HCT116 (cell line): ENCODE results near the gene FTHL17. TPM values are rescaled to one million over a fixed set of nuclear protein-coding genes. Genes with fewer than 3 reads are reported as not detected.

Experiments
- ATAC-seq: fragments of 200-7000 bp; cut with Tn5 transposase; 2 replicates; pipeline ENCODE4 v1.9.1; 2020; ENCODE audit warnings: mild to moderate bottlenecking, moderate library complexity
- BruUV-seq: library from RNA; stranded (reverse); fragments of 400-500 nt; replicated peaks from 2 replicates; lab custom pipeline; 2021; lab: Mats Ljungman, UMichigan
- CTCF ChIA-PET: fragments of 300-600 bp; sonication (Branson Sonifier 250); formaldehyde crosslinking; loops from one replicate; lab custom pipeline; 2021; ENCODE audit warnings: antibody characterized with exemption; lab: Charles Lee
- POLR2A ChIA-PET: fragments of 300-600, 350-600 bp; sonication (Branson Sonifier 250); formaldehyde crosslinking; loops from one replicate; lab custom pipeline; 2021; ENCODE audit warnings: antibody characterized with exemption; lab: Charles Lee
- RAD21 ChIA-PET, 2 experiments: fragments of 300-600 bp; sonication (Branson Sonifier 250); formaldehyde crosslinking; loops; one replicate each; lab custom pipeline; 2023; ENCODE audit warnings: low total read pairs in 2 of 2; ENCODE audit not compliant: uncharacterized antibody in 2 of 2, unreplicated experiment in 2 of 2, low non-redundant PET in 1 of 2; lab: Charles Lee
- DNase-seq: peaks from one replicate; pipeline ENCODE4 v3.0.0-alpha.2; 2010; ENCODE audit warnings: low read depth, low spot score
- H2AFZ ChIP-seq: fragments of 200-600 bp; shearing (Covaris generic), sonication (generic); 2 replicates; pipeline ENCODE4 v1.6.1; 2017; ENCODE audit warnings: low read depth, mixed run types, mixed read lengths, antibody characterized with exemption, low read length; ENCODE audit not compliant: poor library complexity, severe bottlenecking
- H3K27ac ChIP-seq: 2 replicates; pipeline ENCODE4 v1.5.1; 2012; ENCODE audit warnings: low read depth, low read length
- H3K27me3 ChIP-seq: fragments of 200-600 bp; sonication (generic); 2 replicates; pipeline ENCODE4 v1.6.1; 2016; ENCODE audit warnings: mixed run types, low read length, mixed read lengths; ENCODE audit not compliant: insufficient read depth
- H3K36me3 ChIP-seq, 2 experiments: fragments of 200-500 bp in 1 of 2; fragments of 200-600 bp in 1 of 2; sonication (Bioruptor generic) in 1 of 2; sonication (generic) in 1 of 2; 2 replicates each; pipeline versions ENCODE4 v1.5.1 to v1.6.1; 2014 to 2016; ENCODE audit warnings: low read length in 2 of 2, inconsistent platforms in 1 of 2, mixed read lengths in 1 of 2, mixed run types in 1 of 2; ENCODE audit not compliant: insufficient read depth in 2 of 2, control insufficient read depth in 1 of 2
- H3K4me1 ChIP-seq, 2 experiments: fragments of 200-600 bp in 1 of 2; sonication (generic) in 1 of 2; 2 replicates each; pipeline versions ENCODE4 v1.5.1 to v1.6.1; 2012 to 2017; ENCODE audit warnings: low read length in 2 of 2, inconsistent platforms in 1 of 2, mild to moderate bottlenecking in 1 of 2, mixed read lengths in 1 of 2, mixed run types in 1 of 2, moderate library complexity in 1 of 2; ENCODE audit not compliant: insufficient read depth in 2 of 2, control insufficient read depth in 1 of 2
- H3K4me2 ChIP-seq: fragments of 200-600 bp; sonication (generic); 2 replicates; pipeline ENCODE4 v1.6.1; 2017; ENCODE audit warnings: mixed run types, low read length, mixed read lengths
- H3K4me3 ChIP-seq, 2 experiments: fragments of 200-600 bp in 1 of 2; sonication (generic) in 1 of 2; replicated peaks in 1 of 2; 2 replicates each; pipeline ENCODE4 v1.5.1; 2011 to 2016; ENCODE audit warnings: low read length in 2 of 2, control low read depth in 1 of 2, low read depth in 1 of 2, mild to moderate bottlenecking in 1 of 2, mixed read lengths in 1 of 2, mixed run types in 1 of 2
- H3K79me2 ChIP-seq: fragments of 200-600 bp; sonication (generic); 2 replicates; pipeline ENCODE4 v1.6.1; 2017; ENCODE audit warnings: mild to moderate bottlenecking, mixed run types, low read length, moderate library complexity, mixed read lengths; ENCODE audit not compliant: insufficient read depth
- H3K9ac ChIP-seq: fragments of 200-600 bp; sonication (generic); 2 replicates; pipeline ENCODE4 v1.6.1; 2016; ENCODE audit warnings: low read length, mixed read lengths
- H3K9me2 ChIP-seq: fragments of 200-600 bp; sonication (generic), shearing (Covaris generic); 2 replicates; pipeline ENCODE4 v1.6.1; 2017; ENCODE audit warnings: mixed run types, mild to moderate bottlenecking, moderate library complexity; ENCODE audit not compliant: insufficient read depth
- H3K9me3 ChIP-seq, 2 experiments: fragments of 200-500 bp in 1 of 2; fragments of 200-600 bp in 1 of 2; sonication (Bioruptor generic) in 1 of 2; sonication (generic) in 1 of 2; 2 replicates each; pipeline ENCODE4 v1.6.1; 2014 to 2017; ENCODE audit warnings: low read length in 2 of 2, mixed read lengths in 2 of 2, inconsistent platforms in 1 of 2, low read depth in 1 of 2, mild to moderate bottlenecking in 1 of 2, mixed run types in 1 of 2, moderate library complexity in 1 of 2; ENCODE audit not compliant: control insufficient read depth in 1 of 2, insufficient read depth in 1 of 2
- H4K20me1 ChIP-seq: fragments of 200-600 bp; sonication (generic), shearing (Covaris generic); 2 replicates; pipeline ENCODE4 v1.6.1; 2017; ENCODE audit warnings: mixed run types, mild to moderate bottlenecking, moderate library complexity; ENCODE audit not compliant: insufficient read depth
- ATF3 ChIP-seq: IDR thresholded peaks from 2 replicates; pipeline ENCODE4 v1.6.1; 2012
- CBX3 ChIP-seq: IDR thresholded peaks from 2 replicates; pipeline ENCODE4 v1.6.1; 2012; ENCODE audit warnings: low read depth
- CEBPB ChIP-seq: IDR thresholded peaks from 2 replicates; pipeline ENCODE4 v1.6.1; 2012; ENCODE audit warnings: low read depth
- CTCF ChIP-seq, 3 experiments: fragments of 200-600 bp in 1 of 3; sonication (generic) in 1 of 3; IDR thresholded peaks in 2 of 3; conservative IDR thresholded peaks in 1 of 3; 2 replicates each; pipeline ENCODE4 v1.5.1; 2012 to 2017; ENCODE audit warnings: low read depth in 2 of 3, low read length in 2 of 3, antibody characterized with exemption in 1 of 3, borderline replicate concordance in 1 of 3, control low read depth in 1 of 3, mild to moderate bottlenecking in 1 of 3, mixed read lengths in 1 of 3, mixed run types in 1 of 3, moderate library complexity in 1 of 3; ENCODE audit not compliant: insufficient read depth in 1 of 3
- EGR1 ChIP-seq: IDR thresholded peaks from 2 replicates; pipeline ENCODE4 v1.6.1; 2012; ENCODE audit warnings: low read depth
- EZH2 ChIP-seq: fragments of 200-600 bp; sonication (generic); IDR thresholded peaks from 2 replicates; pipeline ENCODE4 v1.6.1; 2017; ENCODE audit warnings: antibody characterized with exemption, mixed run types
- JUND ChIP-seq: IDR thresholded peaks from 2 replicates; pipeline ENCODE4 v1.6.1; 2012
- RAD21 ChIP-seq: IDR thresholded peaks from 2 replicates; pipeline ENCODE4 v1.6.1; 2012; ENCODE audit warnings: low read depth, mild to moderate bottlenecking
- REST ChIP-seq: IDR thresholded peaks from 2 replicates; pipeline ENCODE4 v1.6.1; 2012; ENCODE audit warnings: low read depth
- SP1 ChIP-seq: IDR thresholded peaks from 2 replicates; pipeline ENCODE4 v1.6.1; 2012; ENCODE audit warnings: low read depth
- SRF ChIP-seq: IDR thresholded peaks from 2 replicates; pipeline ENCODE4 v1.6.1; 2012; ENCODE audit warnings: low read depth
- TCF7L2 ChIP-seq: IDR thresholded peaks from 2 replicates; pipeline ENCODE4 v1.7.0; 2011; ENCODE audit warnings: borderline replicate concordance, inconsistent platforms; ENCODE audit not compliant: insufficient read depth, insufficient read length; ENCODE audit errors: extremely low read depth
- ZBTB33 ChIP-seq: IDR thresholded peaks from 2 replicates; pipeline ENCODE4 v1.6.1; 2011; ENCODE audit warnings: mild to moderate bottlenecking, low read length, moderate library complexity; ENCODE audit not compliant: insufficient replicate concordance; ENCODE audit errors: extremely low read depth
- ZNF274 ChIP-seq: fragments of 200-500 bp; sonication (Bioruptor generic); IDR thresholded peaks from 2 replicates; pipeline ENCODE4 v1.6.1; 2014; ENCODE audit warnings: mild to moderate bottlenecking, low read depth, low read length, inconsistent platforms
- intact Hi-C: fragments of 100-400 bp; cut with micrococcal nuclease; formaldehyde crosslinking; loops from 2 replicates; pipeline ENCODE4 v1.10.0; 2022
- total RNA-seq: library from RNA; stranded (reverse); gene quantifications from one replicate; pipeline ENCODE4 v1.2.1, GENCODE V29; 2021; ENCODE audit not compliant: unreplicated experiment
- TF ChIP-seq, protein P1 (sequence below): IDR thresholded peaks from 2 replicates; pipeline ENCODE4 v1.6.1; 2012

FTHL17 gene
- total RNA-seq, 1 experiment from 2014 or later = not detected

DNA sequence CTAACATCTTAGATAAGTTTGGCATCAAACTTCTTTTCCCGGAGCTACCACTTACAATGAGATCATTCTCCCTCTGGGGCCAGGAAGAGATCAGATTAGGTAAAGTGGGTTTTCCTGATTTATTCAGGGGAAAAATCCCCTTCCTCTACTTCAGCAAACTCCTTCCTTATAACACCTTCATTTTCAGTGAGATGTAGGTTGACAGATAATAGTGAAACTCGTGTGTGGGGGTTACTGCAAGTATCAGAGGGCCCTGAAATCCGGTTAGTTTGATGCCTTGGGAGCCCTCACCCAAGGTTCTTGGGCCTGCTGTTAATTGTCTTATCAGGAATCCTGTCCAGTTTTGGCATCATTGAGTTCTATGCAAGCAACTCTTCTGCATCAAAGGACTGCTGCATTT lies 10.8 kb downstream of the FTHL17 start (continued):
- no peak for TF ChIP-seq CTCF (IDR thresholded peaks at IDR 0.05 in 2 of 3, conservative IDR thresholded peaks at IDR 0.05 in 1 of 3; ENCODE audit: borderline replicate concordance in 1 of 3, insufficient read depth in 1 of 3, low read depth in 2 of 3, low read length in 2 of 3)
- TF ChIP-seq, all 23 proteins: peak for 0

GRCh38 chrX:31060016-31060415 lies 11.8 kb downstream of the FTHL17 start:
- BruUV-seq = no TSS peak
- POLR2A ChIA-PET = no interaction called here
- no peaks in the 10 kb centered on the region for H3K79me2 ChIP-seq
- DNase-seq (no peak), ATAC-seq (no peak)
- H3K36me3 ChIP-seq = no peaks in the 10 kb centered on the region
- no peaks in the 10 kb centered on the region for H4K20me1 ChIP-seq
- H3K4me3 ChIP-seq = no peak overlapping the region
- H3K9me3 ChIP-seq = no peaks in the 10 kb centered on the region
- no peak overlapping the region for H3K4me2 ChIP-seq
- H3K9ac ChIP-seq = no peak overlapping the region
- H3K9me2 ChIP-seq = no peaks in the 10 kb centered on the region
- no peak overlapping the region for H2AFZ ChIP-seq
- no peak overlapping the region for H3K27ac ChIP-seq
- H3K27me3 ChIP-seq = no peaks in the 10 kb centered on the region
- intact Hi-C loops = no loop called here
- RAD21 ChIA-PET = no interaction called here
- no peaks in the 10 kb centered on the region for H3K4me1 ChIP-seq
- CTCF ChIA-PET = no interaction called here
- no peak for TF ChIP-seq CTCF (IDR thresholded peaks at IDR 0.05 in 2 of 3, conservative IDR thresholded peaks at IDR 0.05 in 1 of 3; ENCODE audit: borderline replicate concordance in 1 of 3, insufficient read depth in 1 of 3, low read depth in 2 of 3, low read length in 2 of 3)
- TF ChIP-seq TCF7L2 = no peak
- no peak for TF ChIP-seq ZBTB33
- no peak for TF ChIP-seq CBX3
- no peak for TF ChIP-seq CEBPB
- TF ChIP-seq EZH2 = no peak
- no peak for TF ChIP-seq SP1
- no peak for TF ChIP-seq EGR1
- no peak for TF ChIP-seq ZNF274
- TF ChIP-seq, protein P1, sequence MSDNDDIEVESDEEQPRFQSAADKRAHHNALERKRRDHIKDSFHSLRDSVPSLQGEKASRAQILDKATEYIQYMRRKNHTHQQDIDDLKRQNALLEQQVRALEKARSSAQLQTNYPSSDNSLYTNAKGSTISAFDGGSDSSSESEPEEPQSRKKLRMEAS = no peak
- no peak for TF ChIP-seq RAD21
- no peak for TF ChIP-seq REST
- TF ChIP-seq ATF3 = no peak
- TF ChIP-seq JUND = no peak
- no peak for TF ChIP-seq SRF
